CD1c-positive myeloid dendritic cell (primary cell): Measurements from ENCODE around the gene SLC9A7.

Source experiments
- DNase-seq: peaks from one replicate; pipeline ENCODE4 v3.0.0-alpha.2; 2016; ENCODE audit errors: extremely low spot score

The SLC9A7 gene

DNA sequence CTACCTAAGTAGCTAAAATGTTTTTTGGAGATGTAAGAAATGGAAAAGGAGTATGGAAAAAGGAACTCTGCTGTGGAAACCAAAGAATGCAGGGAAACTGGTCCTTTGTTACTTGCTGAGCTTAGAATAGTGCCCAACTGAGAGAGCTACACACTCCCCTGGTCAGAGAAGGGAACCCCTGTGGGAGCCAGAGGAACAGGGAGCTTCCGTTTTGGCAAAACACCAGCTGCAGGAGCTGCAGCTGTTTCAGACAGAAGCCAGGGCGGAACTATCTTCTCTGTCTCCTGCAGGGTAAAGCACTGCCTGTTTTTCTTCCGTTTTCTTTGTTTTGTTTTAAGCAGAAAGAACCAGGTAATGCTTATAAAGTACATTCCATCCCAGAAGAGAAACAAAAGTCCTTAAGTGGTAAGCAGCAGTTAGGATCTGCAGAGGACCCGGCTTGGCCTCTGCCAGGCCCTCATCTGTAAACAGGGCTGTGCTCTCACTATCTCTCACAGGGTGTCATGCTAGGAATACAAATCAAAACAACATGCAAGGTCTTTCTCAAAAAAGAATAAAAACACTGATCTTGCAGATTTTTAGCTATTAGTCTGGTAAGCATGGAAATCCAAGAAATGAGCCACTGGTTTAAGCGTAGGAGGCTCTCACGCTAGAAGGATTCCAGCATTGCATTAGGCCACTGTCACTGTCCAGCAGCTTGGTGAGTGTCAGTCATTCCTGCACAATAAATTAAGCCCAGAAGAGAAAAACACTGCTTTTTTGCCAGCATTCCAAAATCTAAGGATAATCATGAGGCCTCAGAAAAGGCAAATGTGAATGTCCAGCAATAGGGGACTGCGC lies 109.3 kb downstream of the SLC9A7 start:
- peak; percentile 65 for DNase-seq

DNA sequence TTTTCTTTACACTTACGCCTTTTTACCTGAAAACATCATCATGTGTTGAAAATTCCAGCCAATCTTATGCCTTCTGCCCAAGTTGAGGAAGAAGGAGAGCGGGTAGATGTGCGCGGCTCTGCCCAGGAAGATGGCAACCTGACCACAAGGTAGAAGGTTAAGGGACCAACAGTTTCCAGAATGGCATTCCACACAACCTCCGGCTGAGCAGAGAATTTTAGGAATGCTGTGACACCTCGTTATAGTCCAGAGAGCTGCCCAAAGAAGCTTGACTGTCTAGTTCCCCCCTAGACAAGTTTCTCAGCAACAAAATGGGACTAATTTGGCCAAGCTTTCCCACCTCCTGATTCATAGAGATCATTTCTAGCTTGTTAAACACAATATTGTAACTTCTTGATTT lies 110.3 kb downstream of the SLC9A7 start:
- no peak for DNase-seq

DNA sequence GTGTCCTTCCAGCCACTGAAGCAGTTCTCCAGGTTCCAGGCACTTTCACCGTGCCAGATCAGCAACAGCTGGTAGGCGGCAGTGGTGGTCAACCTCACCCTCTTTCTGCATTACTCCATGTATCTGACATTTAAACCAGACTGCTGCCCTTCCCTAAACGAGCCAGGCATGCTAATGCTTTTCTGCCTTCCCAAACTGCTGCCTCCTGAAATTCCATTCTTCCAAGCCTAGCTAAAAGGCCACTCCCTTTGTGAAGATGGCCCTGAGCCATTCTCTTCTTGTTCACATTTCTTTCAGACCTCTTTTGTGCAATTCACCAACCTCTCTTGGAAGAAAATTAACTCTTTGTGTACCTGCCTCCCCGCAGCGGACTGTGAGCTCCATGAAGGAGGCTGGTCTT lies 111.7 kb downstream of the SLC9A7 start:
- no peak for DNase-seq

DNA sequence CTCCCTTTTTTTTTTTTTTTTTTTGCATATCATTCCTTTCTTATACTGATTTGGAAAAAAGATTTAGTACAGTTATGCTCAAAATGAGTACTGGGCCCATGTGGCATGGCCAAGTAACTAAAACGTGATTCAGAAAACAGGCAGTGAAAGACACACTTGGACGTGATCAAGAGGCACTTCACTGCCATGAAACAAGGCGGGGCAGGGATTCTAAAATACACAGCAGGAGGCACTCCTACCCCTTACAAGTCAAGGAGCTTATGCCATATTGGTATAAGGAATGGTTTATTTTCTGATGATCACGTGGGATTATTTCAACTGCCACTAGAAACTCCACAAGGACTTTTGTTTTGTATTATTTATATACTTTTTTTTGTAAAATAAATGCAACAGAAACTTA lies 113.3 kb downstream of the SLC9A7 start:
- no peak for DNase-seq

DNA sequence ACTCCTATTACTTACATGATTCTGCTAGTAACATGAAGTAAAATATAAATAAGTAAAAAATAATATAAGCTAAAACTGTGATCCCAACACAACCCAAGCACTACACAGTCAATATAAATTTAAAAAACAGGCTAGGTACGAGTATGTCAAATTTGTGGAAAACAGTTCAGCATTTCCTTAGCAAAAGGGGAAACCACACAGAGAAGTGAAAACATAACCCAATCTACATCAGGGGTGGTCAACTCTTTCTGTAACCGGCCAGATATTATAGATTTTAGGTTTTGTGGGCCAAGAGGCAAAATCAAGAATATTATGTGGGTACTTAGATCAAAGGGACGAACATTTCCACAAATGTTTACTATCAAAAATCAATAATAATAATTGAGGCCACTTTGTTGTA lies 115.3 kb downstream of the SLC9A7 start:
- DNase-seq: peak; percentile 24

DNA sequence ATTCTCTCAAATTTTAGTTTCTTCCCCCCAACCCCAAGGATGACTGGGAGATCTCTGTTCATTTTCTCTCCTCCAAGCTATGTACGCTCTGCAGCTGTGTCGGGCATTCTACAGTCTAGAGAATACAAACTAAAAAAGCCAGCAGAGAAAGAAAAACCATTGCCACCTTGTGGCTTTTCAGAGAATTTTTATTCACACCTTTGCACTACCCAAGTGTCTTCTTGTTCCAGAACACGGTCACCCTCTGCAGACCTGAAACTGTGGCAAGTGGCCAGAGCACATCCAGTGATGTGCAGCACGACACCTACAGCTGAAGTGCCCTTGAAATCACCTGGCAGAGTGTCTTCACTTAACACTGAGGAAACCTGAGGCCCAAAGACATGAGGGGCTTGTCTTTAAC lies 116.8 kb downstream of the SLC9A7 start:
- peak; percentile 13 for DNase-seq

DNA sequence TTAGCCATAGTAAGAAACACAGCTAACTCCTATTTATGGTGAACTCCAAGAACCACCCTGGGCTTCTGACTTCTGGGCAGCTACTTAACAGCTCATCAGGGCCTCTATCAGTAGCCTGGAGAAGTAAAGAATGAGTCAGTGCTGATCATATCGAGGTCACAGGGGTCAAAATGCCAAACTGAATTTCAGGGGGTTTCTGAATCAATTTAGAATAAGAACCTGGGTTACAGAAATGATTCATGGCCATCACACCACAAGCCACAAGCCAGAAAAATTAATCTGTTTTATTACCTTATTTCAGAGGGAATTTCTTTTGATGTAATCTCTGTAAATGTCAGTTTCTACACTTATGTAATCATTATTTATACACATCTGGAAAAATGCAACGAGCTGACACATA lies 121.0 kb downstream of the SLC9A7 start:
- DNase-seq: no peak

DNA sequence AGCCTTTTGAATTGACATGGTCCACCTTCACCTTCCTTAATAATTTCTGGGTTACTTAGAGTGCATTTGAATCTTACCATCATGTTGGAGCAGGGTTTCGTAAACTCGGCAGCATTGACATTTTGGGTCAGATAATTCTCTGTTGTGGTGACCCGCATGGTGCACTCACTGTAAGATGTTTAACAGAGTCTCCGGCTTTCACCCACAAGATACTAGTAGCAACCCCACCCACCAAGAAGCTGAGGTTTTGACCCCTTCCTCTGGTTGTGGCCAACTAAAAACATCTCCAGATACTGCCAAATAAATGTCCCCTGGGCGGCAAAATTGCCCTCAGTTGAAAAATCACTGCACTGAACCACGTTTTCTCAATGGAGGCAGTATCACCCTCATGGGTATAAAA lies 122.7 kb downstream of the SLC9A7 start:
- DNase-seq: no peak

DNA sequence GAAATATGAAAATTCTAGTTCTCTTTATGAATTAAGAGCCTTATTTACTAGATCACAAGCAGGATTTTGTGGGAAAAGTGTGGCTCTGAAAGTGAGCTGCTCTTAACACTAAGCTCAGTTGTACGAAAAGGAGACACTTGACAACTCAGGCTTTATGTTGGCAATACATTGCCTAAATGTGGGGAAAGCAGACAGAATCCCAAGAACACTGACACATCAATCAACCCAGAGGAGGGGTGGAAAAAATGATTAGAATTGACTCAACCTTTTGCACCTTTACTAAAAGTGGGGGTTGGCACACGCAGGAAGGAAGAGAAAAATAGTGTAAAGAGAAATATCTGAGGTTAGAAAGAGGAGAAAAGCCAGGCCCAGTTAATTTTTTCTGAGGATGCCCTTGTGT lies 123.7 kb downstream of the SLC9A7 start:
- no peak for DNase-seq

DNA sequence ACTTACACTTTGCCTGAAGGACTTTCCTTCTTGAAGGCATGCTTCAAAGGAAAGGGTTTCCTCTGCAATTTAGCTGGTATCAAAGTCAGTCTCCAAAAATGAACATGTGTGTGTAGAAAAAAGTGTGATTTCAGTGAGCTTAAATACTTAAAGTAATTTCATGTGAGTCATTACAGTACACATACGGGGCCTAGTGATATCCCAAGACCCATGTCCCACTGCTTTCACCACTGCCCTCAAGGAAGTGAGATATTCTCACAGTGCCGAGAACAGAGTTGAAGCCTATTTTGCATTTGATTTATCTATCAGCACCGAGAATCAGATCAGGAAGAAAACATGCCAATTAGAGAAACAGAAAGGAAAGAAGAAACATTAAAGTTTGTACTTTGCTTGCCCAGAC lies 124.3 kb downstream of the SLC9A7 start:
- DNase-seq: no peak

DNA sequence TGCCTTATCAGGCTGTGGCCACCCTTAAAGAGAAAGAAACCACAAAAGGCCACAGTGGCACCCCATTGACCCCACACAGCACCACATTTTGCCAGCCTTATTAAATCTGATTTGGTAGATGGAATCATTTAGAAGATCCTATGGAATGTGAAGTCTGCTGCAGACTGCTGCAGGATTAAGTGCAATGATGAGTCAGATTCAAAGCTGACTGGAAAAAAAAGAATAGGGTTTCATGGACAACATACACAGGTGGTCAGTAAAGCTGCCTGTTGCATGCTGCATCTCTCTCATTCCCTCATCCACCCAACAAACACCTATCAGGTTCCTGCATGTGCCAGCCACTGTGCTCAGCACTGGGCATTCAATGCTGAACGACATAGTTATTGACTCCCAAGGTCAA lies 128.8 kb downstream of the SLC9A7 start:
- DNase-seq: no peak

DNA sequence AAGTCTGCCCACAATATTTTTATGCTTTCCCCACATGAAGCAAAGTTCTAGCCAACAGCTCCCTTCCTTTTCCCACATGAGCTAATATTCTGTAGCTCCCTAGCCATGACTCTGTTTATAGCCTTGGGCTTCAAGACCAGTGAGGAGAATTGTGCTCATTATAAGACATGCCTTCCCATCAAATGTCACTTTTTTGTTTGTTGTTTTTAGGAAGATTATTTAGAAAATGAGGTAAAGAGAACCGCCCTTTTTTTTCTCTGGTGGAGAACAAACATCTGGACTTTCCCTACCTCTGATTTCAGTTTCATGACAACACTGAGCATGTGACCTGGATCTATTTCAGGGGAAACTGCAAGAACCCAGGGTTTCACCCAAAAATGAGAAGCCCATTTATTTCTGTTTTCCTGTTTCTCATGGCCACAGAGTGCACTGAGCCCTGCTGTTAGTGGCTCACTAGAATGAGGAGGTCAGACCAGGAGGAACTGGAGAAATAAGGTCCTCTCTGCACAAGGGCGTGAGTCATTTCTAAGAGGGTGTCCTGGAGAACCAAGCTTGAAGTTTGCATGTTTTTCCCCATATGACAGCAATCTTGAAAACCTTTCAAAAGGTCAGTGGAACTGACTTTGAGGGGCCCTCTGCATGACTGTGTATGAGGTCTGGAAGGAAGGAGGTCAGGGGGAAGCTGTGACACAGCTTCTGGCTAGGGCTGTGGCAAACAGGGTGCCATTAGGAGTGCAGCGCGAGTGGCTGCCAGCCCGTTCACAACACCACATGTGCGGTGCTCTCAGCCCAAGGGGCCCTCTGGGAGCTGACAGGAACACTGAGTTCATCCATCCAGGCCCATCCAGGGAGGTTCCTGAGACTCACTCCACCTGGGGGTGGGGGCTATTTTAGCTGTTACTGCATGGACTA lies 130.2 kb downstream of the SLC9A7 start:
- peak; percentile 85 for DNase-seq

DNA sequence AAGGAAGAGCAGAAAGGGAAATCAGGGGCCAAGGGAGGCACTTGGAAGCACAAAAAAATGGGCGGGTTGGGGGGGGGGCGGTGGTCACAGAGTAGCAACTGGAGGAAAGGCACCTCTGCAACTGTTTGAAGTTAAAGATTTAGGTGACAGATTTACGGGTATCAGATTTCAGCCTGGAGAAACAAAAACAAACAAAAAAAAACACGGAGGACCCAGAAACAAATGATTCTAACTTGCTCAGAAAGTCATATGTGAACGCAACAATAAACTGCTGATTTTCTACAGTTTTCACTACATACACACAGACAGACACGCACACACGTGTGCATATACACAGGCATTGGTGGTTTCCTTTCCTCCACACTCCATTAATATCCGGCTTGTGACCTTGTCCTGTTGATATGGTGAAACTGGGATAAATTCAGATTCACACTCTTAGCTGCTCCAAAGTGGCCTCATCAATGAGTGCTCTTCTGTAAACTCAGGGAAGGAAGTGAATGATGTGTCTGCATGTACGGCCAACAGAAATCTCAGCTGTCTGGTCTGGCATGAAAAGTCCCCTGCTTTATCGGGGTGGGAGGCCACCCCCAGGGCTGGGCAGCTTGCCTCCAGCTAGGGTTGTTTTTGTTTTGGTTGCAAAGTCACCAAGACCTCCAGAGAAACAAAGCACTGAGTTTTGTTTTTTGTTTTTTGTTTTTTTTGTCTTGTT lies 131.1 kb downstream of the SLC9A7 start:
- peak; percentile 55 for DNase-seq

DNA sequence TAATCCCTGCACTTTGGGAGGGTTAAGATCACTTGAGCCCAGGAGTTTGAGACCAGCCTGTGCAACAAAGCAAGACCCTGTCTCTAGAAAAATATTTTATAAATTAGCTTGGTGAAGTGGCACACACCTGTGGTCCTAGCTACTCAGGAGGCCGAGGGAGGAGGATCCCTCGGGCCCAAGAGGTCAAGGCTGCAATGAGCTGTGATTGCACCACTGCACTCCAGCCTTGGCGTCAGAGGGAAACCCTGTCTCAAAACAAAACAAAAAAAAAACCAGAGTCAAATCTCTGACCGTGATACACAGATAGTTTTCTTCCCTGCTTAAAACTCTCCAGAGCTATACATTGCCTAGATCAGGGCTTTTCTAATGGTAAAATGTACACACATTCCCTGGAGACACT lies 131.9 kb downstream of the SLC9A7 start:
- peak; percentile 5 for DNase-seq

DNA sequence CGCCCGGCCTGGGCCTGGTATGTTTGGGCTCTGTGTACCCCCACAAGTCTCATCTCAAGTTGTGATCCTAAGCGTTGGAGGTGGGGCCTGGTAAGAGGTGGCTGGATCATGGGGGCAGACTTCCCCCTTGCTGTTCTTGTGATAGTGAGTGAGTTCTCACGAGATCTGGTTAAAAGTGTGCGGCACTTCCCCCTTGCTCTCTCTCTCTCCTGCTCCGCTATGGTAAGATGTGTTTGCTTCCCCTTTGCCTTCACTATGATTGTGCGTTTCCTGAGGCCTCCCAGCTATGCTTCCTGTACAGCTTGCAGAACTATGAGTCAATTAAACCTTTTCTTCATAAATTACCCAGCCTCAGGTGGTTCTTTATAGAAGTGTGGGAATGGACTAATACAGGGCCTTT lies 132.4 kb downstream of the SLC9A7 start:
- DNase-seq: peak; percentile 84

DNA sequence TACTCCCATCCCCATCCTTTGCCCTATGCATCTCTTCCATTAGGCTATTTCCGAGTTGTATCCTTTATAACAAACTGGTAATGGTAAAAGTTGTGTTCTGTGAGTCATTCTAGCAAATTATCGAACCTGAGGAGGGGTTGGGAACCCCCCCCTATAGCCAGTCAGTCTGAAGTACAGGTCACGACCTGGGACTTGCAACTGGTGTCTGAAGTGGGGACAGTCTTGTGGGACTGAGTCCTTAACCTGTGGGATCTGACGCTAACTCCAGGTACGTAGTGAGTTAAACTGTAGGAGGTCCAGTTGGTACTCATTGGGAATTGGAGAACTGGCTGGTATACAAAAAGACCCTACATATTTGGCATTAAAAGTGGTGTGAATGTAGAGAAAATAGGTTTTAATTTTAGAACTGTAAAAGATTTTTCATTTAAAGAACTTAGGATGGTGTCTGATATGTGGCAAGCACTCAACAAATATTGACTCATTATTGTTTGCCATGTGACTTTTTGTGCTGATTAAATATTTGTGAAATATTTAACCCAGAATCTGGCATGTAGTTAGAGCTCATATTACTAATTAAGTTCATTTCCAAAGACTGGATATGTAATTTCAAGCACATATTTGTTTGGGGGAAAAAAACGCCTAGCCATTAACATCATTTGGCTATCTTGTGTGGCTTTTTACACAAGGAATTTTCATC lies 134.7 kb downstream of the SLC9A7 start:
- DNase-seq: no peak

DNA sequence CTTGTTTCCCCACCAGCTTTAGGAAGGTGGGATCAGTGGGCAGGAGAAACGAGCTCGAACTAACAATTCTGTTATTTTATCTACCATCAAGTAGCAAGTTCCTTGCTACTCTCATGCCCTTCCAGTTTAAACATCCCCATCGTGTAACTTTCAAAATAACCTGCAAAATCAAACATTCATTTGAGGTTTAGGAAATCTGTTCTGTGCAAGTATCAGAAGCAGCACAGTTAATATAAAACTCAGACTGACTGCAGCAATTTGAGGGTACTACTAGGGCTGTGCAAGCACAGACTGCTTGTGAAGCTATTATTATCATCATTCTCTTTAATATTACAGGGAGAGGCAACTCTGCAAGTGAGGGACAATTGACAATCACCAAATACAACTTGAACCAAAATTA lies 137.3 kb downstream of the SLC9A7 start:
- DNase-seq: no peak

DNA sequence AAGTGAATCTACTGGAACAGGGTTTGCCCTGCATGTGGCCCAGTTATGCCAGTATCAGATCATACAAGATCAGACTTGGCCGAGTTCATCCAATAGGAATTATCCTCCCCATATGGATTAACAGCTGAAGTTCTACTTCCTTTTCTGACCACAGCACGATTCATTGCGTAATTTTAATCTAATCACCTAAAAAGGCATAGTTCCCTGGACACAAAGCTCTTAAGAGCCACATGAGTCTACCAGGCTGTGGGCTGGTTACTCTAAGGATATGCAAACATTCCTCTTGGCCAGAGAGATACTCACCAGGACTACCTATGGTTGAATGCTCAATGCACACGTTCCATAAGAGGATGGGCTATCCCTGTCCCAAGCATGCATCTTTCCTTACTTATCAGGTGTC lies 138.4 kb downstream of the SLC9A7 start:
- DNase-seq: no peak

DNA sequence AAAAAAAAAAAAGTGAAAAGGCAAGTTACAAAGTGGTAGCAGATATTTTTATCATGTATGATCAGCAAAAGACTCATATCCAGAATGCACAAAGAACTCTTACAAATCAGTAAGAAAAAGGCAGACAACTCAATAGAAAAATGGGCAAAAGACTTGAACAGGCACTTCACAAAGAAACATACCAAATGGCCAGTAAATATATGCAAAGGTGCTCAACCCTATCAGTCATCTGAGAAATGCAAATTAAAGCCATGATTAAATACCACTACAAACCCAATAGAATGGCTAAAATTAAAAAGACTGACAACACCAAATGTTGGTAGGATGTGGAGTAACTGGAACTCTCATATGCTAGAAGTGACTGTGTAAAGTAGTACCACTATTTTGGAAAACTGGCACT lies 140.0 kb downstream of the SLC9A7 start:
- DNase-seq: no peak

DNA sequence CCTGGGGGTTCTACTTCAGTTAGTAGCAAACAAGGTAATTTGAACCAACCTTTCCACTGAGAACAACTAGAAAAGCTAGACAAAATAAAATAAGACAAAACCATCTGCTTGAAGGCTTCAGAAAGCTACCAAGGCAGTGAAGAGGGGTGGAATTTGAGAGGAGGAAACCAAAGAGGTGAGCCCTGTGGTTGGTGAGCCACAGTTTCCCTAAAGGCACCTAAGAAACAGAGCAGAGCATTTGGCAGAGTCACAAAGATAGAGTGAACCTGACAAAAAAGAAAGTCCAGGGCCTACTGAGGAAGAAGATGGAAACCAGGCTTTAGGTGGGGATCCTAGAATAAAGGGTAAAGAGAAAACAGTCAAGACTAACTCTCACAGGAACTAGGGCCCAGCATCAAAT lies 141.0 kb downstream of the SLC9A7 start:
- no peak for DNase-seq

DNA sequence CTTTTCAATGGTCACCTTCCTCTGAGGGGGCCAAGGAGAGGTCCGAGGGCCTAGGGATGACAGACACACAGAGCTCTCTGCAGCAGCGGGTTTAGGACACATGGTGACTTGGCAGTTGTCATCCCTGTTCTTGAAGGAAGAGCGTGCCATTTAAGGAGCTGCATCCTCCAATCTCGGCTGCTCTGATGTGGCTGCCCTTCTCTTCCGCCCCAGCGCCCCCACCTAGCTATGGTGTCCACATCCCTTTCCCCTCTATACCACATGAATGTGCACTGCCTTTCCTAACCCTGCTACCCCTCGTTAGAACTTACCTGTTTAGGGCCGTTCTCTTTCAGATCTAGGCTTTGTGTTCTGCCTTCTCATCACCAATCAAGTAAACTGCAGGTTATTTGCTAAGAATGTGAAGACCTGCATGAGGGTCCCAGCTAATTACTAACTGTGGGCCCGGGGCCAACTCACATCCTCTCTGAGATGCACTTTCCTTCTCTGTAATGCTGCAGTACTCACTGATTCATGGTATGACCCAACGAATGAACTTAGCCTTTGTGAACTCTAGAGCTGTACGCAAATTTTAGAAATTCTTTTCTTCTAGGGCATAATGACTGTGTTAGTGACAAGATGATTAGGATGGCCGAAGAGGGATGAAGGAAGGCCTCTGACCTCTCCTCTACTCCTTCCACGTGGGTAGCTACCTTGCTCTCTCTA lies 147.1 kb downstream of the SLC9A7 start:
- no peak for DNase-seq
